H54 (cell line): ENCODE data around the gene DYSF.

ENCODE experiments used
- DNase-seq: peaks from one replicate; pipeline ENCODE4 v3.0.0; 2011; ENCODE audit warnings: low spot score, mixed read lengths; ENCODE audit not compliant: insufficient read length
- FAIRE-seq: peaks from 3 replicates; lab custom pipeline; 2011; peaks lifted over from hg19 to GRCh38; lab: Jason Lieb, UNC
- POLR2A ChIP-seq: IDR thresholded peaks from 2 replicates; pipeline ENCODE4 v1.6.1; 2011; ENCODE audit warnings: low read depth, mild to moderate bottlenecking, low read length

The DYSF gene

DNA sequence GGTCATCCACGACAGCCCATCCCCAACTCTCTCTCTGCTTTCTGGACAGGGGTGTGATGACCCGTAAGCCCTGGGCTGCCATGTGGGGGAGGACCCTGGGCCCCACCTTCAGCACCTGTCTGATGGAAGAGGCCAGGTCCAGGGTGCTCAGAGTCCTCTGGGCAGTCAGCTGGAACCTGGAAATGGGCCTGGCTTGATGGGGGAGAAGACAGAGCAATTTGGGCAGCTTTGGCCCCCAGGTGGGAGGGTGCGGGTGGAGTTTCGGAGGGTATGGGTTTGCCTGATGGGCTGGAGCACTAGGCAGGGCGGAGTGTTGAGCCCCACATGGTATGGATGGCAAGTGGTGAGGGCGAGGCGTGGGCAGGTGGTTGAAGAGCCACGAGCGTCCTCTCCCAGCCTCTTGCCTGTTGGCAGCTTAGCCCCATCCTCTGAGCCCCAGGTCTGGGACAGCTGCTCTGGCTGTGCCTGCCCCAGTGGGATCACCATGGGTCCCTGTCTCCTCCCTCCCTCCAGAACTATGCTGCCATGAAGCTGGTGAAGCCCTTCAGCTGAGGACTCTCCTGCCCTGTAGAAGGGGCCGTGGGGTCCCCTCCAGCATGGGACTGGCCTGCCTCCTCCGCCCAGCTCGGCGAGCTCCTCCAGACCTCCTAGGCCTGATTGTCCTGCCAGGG, 232.7 kb downstream of the DYSF start:
- FAIRE-seq: no peak
- TF ChIP-seq POLR2A: no peak
- DNase-seq: no peak

DNA sequence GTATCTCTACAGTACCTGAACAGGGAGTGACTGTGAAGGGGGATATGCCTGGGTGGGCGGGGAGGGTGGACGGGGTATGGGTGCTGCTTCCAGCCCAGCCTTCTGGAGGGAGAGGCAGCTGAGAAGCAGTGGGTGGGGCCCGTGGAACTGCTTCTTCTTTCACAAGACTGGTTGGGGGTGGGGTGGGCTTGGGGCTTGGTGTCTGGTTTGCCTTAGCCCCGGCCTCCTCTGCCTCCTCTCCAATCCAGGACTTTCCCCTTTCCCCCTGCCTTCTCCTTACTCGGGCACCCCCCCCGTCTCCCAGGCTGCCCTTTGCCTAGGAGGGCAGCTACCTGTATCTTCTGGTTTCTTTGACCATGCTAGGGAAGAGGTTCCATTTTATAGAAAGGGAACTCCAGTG, 233.4 kb downstream of the DYSF start:
- TF ChIP-seq POLR2A: no peak
- FAIRE-seq (no peak), DNase-seq (no peak)

DNA sequence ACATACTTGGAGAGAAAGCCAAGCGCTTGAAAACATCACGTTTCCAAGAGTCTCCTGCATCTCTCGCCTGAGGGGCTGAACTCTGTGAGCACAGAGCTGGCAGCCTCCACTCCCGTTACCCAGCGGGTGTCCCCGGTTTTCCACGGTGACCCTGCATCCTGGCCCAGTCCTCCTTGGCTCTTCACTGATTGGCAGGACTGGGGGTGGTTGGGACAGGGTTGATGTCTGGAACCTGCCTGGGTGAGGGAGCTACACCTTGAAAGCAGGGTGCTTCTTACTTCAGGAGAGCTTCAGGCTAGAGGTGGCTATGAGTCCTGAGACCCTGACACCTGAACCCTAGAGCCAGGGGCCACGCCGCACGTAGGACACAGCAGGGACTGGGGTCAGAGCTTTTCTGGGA, 234.1 kb downstream of the DYSF start:
- FAIRE-seq: no peak
- TF ChIP-seq POLR2A: no peak
- DNase-seq: no peak

DNA sequence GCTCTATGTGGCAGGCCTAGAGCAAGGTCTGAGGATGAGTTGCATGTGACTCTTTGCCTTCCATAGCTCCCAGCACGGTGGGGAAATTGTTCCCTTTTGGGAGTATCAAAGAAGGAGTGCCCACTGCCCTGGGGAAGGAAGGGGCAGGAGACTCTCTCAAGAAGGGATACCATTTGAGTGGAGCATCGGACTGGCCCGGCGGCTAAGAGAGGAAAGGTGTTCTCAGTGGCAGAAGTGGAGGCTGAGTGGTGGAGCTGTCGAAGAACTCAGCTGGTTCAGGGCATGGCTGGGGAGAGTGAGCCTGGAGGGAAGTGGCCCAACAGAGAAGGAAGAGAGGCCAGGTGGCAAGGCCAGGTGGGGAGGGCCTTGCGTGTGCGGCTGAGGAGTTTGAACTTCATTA, 235.2 kb downstream of the DYSF start:
- TF ChIP-seq POLR2A: no peak
- DNase-seq: no peak

DNA sequence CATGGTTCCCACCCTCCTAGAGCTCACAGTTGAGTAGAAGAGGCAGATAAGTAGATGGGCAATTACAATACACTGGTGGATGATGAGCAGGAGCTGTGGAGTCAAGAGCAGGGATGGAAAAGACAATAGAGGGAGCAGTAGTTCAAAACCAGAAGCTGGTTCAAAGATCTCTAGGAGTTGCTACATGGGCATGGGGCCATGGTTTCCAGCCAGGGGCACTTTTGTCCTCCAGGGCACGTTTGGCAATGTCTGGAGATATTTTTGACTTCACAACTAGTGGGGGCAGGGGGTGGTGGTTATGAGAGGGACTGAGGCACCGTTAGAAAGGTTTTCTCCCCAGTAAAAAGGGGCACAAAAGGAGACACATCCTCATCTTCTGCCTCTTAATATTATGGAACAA, 236.0 kb downstream of the DYSF start:
- FAIRE-seq (no peak), DNase-seq (no peak)
- no peak for TF ChIP-seq POLR2A

More for the DNA sequence above, 235.2 kb downstream of the DYSF start:
- FAIRE-seq: no peak

DNA sequence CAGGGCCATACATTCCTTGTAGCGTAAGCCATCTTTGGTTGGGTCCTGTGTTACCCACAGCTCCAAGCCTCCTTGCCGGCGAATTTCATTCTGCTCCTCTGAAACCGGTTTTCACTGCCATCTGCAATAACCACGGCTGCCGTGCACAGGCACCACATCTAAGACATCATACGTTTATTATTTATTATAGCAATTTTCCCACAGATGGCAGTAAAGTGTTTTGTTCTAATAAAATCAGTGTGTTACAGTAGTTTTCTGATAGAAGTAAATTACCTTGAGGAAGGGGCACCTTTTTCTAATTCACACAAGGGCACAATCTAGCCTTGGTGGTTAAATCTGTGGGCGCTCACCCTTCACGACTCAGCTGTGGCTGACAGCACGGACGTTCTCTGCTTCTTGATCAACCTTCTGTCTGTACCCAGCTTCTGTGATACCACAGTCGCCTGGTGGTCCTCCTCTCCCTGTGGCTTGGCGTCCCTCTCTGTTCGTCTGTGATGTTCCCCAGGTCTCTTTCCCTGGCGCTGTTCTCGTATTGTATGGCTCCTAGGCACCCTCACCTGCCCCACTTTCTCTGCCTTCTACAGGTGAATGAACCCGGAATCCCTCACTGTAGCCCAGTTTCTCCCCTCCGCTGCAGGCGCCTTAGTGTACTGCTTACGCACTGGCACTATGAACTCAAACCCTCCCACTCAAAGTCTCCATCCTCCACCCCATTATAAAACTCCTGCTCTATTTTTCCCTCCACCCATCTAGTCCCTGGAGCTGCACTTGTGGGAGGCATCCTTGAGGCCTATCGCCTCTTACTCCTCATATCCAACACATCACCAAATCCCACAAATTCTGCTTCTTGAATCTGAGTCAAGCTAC, 236.8 kb downstream of the DYSF start:
- FAIRE-seq: no peak

DNA sequence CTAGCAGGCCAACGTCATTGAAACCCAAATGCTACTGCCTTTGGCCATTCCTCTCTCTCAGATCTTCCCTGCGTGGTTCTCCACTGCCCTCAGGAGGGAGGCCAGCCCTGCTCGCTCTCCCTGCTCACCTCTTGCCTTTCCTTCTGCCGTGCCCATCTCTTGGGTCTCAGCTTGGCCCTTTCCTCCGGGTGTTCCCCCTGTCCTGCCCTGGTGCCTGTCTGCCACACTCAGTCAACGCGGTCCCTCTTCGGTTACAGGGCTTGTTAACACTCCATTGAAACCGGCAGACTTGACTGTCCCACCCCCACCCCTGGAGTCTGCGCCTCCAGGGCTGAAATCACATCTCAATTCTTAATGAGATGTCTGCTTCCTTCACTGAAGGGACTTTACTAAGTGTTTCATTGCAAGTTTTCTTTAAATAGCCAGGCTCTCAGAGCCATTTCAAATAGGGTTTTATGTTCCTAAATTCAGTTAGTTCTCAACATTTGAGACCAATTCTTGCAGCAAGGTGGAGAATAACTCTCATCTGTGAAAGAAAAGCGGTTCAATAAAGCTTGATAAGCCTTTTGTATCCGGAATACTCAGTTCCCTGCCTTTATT, 237.6 kb downstream of the DYSF start:
- DNase-seq (no peak), FAIRE-seq (no peak)
- TF ChIP-seq POLR2A: no peak

More for the DNA sequence above, 236.8 kb downstream of the DYSF start:
- DNase-seq: no peak
- TF ChIP-seq POLR2A: no peak

DNA sequence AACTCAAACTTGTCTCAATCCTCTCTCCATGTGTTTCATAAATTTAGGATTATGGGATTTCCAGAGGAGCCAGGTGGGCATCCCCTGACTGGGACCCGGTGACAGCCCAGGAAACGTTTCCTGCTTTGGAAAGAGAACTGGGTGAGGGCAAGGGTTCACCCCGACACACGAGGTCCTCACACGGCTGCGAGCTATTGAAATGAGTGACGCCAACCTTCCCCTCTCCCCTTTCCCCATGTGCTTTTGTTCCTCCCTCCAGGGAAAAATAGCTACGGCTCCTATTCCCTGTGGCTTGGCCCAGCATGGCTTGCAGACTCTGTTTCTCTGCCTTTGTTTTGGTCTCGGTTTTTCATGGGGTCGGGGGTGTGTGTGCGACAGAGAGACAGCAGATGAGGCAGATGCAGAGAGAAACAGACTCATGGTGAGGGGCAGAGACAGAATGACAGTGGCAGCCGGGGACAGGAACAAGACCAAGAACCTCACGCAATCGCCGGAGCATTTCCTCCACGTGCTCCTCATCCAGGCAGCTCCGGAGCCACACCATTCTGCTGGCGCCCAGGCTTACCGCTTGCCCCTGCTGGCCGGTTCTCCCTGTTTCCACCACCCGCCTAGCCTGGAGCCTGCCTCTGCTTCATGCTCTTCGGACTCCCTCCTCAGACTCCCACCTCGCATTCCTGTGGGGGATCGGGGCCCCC, 238.5 kb downstream of the DYSF start:
- DNase-seq (no peak), FAIRE-seq (no peak)
- no peak for TF ChIP-seq POLR2A

DNA sequence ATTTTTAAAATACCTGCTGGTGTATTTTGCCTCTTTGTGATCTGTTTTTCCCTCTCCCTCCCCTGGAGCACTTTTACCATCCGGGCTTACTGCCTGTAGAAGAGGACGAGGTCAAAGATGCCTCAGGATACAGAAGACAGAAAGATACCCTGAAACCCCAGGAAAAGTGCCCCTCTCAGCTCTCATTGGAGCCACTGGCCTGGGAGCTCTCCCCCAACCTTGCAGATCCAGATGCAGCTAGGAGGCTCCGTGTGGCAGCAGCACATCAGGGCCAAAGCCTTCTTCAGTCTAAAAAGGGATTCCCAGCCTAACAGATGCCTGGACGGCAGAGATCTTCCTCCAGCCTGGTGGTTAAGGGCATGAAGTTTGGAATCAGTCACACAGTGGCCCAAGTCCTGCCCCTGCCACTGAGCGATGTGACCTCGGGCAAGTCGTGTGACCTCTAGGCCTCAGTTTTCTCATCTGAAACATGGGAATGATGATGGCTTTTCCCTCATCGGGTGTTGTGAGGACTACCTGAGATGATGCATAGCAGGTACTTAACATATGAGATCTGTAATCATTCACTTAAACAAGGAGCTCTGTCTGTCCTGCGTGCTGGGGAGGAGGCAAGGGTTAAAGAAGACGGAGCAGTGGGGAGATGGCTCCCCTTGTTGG, 239.4 kb downstream of the DYSF start:
- FAIRE-seq (no peak), DNase-seq (no peak)
- TF ChIP-seq POLR2A: no peak

DNA sequence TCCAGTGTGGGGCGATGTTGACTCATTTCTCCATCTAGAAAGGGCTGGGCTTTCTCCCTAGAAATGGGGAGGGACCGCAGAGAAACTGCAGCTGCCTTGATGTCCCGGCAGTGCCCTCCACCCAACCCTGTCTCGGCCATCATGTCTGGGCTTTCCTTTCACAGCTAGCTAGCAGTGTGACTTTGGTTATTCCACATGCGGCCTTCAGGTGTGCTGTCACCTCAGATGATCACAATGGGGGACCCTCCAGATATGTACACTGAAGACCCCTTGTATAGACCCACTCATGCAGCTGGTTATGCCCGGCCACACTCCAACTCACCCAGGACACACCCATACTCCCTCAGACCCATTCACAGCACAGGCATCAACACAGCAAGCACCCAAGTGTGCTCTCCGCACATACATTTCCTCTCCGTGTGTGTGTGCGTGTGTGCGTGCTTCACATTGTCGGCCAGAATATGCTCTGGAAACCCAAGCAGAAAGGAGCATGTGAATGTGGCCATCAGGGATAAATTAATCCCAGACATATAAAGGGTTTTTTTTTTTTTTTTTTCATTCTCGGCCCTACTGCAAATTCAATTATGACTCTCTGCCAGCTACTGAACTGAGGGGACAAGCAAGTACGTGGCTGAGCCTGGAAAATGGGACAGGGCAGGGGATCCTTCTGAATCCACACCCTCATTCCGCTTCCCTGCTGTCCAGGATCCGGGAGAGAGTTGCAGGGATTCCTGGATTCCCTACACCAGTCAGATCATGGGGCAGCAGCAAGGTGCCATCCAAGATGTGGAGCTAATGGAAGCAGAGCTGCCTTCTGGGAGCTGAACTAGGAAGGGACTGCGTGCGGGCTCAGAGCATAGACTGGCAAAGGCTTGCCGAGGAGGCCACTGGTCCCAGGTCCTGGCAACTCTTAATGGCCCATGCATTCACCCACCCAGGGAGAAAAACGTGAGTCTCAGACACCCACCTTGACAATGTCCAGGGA, 240.2 kb downstream of the DYSF start:
- no peak for TF ChIP-seq POLR2A
- DNase-seq (no peak), FAIRE-seq (no peak)

DNA sequence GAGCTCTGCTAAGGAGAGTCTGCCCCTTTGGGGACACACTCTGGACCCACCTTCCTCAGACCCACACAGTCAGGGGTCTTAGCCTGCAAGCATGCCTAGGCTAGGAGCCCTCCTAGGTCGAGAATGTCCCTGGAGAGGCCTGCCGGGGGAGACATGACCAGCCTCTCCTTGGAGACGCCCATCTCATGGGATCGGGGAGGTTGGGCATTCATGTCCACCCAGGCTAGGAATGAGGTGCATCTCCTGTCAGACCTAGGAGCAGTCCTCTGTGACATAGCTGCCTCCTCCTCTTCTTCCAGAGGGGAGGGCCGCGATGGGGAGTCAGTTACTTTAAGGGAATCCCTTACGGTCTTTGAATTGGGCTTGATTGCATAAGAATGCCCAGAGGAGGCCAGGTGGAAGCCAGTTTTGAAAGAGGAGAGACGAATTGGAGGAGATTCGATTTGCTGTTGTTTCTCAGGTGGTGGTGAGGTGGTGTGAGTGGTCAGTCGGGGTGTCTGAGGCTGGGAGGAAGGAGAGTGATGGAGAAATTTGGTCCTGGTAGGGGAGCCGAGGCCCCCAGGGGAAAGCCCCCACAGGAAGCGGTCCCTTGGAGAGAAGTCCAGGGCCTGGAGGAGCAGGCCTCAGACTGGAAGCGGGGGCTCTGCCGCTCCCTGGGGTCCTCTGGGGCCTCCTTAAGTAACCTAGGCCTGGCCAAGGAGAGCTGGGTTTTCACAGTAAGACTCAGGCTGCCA, 241.3 kb downstream of the DYSF start:
- TF ChIP-seq POLR2A: no peak
- FAIRE-seq: no peak
- no peak for DNase-seq
